Measurements from ENCODE around the gene BICRAL.
A peak's percentile ranks its signal among the peaks of the same experiment; 100 is the strongest.
"Not testable (repeated sequence)": the region's sequence is repeated elsewhere in the genome, so short reads cannot be mapped to it uniquely, and the experiment has no call there.

Gene BICRAL

DNA sequence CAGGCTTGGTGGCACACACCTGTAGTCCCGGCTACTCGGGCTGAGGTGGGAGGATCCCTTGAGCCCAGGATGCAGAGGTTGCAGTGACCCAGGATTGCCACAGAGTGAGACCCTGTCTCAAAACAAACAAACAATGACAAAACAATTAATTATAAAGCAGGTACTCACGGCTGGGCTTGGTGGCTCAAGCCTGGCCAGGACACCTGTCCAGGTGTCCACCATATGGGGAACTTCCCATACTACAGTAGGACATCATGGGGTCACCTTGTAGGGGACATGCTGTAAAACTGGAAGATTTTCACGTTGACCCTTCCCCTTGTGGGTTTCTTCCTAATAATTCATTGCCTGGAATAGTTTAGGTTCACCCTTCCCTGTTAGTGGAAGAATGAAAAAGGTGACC, 66.8 kb downstream of the BICRAL start:
- DNase-seq, result no peak

DNA sequence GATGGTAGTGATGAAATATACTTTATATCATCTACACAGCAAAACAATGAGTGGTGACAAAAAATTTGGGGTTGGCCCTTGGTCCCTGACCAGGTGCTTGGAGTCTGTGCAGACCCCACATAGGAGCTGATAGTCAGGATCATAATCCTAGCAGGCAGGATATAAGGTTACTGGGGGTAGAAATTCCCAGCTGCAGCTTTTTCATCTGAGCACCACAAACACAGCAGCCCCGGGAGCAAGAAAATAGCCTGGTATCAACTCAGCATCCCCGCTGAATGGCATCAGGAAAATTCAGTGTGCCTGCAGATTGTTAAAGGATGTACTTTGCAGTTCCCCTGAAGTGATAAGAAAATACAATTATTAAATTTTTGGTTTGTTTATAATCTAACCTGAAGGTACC, 69.7 kb downstream of the BICRAL start:
- no peak for DNase-seq

DNA sequence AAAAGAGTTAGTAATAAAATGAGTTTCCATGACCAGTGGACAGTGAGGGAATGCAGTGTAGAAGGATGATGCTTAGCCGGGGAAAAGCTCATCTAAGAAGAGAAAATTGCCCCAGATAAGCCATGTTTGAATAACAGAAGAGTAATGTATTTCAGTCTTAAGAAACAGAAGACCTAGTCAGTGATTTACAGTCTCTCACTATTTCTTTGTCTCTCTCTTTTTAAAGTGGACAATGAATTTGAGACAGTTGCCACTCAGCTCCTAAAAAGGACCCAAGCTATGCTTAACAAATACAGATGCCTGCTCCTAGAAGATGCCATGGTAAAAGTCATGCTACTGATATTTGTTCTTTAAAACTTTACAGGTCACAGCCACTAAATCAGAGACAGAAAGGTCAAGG, 78.2 kb downstream of the BICRAL start:
- no peak for DNase-seq

DNA sequence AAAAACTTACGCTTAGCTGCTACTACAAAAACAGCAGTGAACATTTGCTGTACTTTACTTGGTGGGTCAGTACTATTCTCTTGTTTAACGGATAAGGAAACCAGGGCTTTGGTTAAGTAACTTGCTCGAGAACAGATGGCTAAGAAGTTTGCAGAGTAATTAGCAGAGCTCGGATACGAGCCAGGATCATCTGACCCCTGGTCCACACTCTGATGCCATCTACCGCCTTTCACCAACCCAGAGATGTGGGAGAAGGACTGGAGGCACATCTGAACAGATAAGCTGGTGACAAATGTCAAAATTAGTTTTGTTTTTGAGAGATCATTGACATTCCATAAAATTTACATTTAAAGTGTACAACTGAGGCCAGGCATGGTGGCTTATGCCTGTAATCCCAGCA, 78.6 kb downstream of the BICRAL start:
- DNase-seq, result peak; percentile 81

DNA sequence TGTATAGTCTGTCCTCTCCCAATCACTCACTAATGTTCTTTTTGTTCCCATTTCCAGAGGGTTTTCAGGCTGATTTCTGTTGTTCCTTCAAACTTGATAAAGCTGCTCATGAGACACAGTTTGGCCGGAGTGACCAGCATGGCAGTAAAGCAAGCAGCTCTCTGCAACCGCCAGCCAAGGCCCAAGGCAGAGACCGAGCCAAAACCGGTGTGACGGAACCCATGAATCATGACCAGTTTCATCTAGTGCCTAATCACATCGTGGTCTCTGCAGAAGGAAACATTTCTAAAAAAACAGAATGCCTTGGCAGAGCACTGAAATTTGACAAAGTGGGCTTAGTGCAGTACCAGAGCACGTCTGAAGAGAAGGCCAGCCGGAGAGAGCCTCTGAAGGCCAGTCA, 82.8 kb downstream of the BICRAL start:
- DNase-seq, result no peak

DNA sequence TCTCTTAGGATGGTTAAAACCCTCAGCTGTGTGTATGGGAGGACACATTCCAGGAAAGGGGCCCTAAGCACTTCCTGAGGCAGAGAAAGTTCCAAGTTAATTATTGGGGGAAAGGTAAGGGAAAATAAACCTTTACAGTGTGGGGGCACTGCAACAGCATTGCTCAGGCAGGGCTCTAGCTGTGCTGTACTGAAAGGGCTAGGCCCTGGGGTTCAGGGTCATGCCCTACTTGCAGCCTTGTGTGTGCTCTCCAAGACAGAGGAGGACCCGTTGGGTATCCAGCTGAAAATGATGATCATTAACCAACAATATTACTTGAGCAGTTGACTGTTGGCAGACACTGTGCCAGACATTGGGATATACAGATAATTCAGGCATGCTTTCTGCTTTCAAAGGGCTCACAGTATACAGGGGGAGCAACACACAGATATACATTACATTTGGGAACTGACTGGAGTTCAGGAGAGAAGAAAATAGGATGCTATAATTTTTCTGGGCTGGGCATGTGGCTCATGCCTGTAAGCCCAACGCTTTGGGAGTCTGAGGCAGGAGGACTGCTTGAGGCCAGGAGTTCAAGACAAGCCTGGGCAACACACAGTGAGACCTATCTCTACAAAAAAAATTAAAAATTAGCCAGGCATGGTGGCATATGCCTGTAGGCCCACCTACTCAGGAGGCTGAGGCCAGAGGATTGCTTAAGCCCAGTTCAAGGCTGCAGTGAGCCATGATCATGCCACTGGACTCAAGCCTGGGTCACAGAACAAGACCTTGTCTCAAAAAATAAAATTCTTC, 88.5 kb downstream of the BICRAL start:
- no peak for DNase-seq

DNA sequence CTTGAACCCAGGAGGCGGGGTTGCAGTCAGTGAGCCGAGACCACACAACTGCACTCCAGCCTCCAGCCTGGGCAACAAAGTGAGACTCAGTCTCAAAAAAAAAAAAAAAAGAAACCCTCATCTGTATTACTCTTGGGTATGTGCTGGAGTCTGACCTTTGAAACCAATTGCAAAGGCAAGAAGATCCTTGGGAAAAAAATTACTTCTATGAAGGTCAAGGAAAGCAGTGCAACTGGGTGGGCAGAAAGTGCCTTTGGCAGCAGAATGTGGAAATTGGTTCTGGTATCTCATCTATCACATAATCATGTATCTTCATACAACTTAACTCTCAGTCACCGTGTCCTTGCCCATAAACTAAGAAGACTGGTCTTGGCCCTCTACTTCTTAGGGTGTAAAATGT, 89.9 kb downstream of the BICRAL start:
- no peak for DNase-seq

DNA sequence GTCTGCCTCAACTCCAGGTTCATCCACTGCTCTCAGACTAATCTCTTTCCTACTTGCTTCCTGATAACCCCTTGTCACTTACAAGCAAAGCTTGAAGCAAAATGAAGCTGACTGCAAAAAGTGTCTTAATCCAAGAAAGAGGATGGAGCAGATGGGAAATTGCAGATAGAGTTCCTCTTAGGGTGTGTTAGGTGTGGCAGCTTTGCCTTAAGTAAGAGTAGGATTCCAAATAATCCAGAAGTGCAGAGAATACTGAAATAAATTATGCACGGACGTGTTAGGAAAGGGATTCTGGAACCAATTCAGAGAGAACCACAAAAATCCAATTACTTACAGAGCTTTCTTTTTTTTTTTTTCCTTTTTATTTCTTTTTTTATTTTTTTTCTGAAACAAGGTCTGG, 91.5 kb downstream of the BICRAL start:
- DNase-seq, result peak; percentile 46

DNA sequence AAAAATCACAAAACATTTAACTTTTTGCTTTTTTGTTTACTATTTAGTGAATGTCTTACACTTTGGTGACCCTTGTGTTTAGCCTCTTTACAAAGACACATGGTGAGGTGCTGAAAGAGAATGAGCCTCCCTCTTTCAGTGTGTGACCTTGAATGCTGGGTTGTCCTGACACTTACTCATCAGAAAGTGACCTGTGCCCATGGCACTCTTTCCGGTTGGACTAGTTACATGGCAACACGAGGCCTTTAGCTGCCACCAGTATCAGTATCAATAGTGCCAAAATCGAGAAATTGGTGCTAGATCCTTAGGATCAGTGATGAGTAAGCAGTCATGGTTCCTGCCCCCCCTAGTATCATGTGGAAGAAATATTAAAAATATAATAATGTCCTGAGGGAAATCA, 95.8 kb downstream of the BICRAL start:
- no peak for DNase-seq

DNA sequence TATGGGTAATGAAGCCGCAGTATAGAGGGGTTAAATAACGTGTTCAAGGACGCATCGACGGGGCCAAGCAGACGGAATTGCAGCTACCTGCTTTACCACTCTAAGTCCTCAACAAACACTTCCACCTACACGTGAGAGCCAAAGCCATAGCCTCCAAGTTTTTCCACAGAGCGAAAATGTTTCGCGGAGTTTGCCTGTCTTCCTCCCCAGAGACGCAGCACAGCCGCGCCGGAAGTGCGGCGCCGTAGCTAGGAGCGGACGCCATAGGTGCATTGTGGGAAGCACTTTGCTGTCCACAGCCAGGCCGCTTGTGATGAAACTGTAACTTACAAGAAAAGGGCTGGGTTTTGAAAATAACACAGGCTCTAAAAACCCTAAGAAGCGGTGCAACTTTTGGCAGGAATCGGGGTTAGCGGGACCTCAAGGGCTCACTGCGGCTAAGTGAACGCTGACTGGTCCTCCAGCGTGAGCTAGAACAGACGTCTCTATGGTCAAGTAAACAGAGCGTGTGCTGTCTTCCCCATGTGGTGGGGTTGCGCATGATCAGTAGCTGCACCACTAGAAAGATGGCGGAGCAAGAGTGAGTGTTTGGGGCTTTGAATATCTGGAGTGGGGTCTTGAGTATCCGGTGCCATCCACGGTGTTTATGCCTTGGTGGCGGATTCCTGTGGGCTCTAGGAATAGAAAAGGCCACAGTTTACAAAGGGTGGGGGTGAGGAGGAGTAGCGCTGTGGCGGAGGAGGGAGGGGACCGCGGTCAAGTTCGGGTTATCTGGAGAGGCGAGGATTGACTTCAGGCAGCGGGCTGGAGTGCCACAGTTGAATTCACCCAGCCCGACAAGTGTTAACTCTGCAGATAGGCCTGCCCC, 97.8 kb downstream of the BICRAL start, which contains the start of gene RPL7L1:
Gene RPL7L1 (plus strand): TSS at position 245 of the 868 bp plus-strand sequence. CDS start 295 bp downstream, at position 540.
- peak; percentile 74 for DNase-seq

DNA sequence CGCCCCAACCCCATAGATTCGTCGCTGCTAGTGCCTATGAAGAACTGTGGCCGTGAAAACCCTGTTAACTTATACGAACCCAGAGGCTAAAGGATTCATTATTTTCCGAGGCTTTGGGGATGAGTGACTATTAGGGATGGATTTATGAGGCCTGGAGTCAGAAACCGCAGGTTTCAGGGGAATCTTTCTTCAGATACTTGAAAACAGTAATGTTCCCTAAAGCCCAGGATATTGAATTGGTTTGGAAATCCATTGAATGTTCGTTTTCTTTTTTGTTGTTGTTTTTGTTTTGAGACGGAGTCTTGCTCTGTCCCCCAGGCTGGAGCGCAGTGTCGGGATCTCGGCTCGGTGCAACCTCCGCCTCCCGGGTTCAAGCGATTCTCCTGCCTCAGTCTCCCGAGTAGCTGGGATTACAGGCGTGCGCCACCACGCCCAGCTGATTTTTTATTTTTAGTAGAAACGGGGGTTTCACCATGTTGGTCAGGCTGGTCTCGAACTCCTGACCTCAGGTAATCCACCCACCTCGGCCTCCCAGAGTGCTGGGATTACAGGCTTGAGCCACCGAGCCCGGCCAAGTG, 98.5 kb downstream of the BICRAL start:
- DNase-seq, result not testable (repeated sequence)

DNA sequence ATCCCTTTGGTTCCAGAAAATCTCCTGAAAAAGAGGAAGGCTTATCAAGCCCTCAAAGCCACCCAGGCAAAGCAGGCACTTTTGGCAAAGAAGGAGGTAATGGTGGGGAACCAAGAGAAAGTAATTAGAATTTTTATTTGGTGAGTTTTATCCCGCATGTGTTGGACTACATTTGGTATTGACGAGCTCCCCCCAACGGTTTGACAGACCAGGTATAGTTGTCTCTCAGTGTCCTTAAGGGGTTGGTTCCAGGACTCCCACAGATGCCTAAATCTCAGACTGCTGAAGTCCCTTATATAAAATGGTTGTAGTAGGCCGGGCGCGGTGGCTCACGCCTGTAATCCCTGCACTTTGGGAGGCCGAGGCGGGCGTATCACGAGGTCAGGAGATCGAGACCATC, 99.0 kb downstream of the BICRAL start:
- not testable (repeated sequence) for DNase-seq

DNA sequence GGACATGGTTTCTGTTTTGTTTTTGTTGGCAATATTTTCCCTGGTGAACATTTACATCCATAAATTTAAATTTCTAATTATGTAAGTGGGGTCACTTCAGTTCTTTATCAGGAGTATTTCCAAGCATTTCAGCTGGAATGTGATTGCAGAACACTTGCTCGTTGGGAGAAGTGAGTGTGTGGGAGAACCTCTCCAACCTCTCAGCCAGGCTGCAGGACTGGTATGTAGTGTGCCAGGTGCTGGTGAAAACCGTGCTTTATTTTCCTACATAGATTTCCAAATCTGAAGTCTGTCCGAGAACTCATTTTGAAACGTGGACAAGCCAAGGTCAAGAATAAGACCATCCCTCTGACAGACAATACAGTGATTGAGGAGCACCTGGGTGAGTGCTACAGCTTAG, 103.8 kb downstream of the BICRAL start:
- no peak for DNase-seq

DNA sequence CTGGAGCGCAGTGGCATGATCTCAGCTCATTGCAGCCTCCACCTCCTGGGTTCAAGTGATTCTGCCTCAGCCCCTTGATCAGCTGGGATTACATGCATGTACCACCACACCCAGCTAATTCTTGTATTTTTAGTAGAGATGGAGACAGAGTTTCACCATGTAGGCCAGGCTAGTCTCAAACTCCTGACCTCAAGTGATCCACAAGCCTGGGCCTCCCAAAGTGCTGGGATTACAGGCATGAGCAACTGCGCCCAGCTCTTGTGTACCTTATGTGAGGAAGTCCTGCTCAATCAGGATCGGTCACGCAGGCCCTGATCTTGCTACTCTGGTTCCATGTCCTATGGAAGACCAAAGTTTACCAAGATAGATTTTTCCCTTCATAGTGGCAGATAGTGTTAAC, 106.3 kb downstream of the BICRAL start:
- DNase-seq, result not testable (repeated sequence)

DNA sequence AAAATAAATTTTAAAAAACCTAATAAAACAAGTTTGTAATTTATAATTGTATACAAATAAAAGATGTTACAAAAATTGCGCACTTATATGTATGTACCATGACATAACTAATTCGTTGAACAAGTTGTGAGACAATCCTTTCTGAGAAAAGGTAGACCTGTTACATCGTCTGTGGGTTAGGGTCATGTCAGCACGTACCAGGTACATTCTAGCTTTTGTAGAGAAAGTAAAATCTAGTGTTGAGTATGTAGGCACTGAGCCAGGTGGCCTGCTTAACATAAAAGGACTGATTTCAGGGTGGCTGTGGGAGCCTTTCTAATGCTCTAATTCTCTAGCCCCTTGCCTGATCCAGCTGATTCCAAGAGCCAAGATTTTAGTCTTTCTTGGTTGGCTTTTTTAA, 108.0 kb downstream of the BICRAL start:
- no peak for DNase-seq

DNA sequence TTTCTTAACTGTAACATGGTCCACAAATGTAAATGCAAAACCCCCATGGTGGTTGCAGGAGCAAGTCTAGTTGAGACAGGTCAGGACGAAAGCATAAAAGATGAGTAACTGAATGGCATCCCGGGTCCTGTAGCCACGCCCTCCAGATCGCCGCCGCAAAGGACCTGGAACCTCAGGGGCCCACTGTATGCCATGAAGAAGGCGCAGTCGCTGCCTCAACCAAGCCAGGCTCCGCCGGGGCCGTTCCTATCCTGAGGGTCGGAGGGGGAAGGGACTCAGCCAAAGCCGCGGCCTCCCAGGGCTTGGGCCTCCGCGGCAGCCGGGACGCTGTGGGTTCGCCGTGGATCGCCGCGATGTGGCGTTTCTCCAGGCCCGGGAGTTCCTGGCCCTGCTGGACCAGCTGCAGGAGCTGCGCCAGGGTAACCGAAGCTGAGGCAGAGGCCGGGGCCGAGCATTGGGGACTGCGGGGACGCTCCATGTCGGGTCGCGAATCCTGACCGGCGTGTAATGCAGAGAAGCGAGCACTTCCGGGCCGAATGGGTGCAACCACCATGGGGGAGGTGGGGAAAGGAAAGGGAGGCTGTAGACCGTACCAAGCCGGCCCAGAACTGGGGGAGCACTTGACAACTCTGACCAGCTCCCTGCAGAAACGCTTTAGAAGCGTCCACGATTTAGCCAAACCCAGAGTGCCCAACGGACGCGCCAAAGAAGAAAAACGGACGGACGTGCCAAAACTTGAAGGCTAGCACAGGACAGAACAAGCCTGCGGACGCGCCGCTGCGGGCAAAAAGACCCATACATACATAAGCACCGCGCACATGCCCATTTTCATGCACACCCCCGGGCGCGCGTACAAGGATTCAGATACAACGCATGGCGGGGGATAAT, 108.7 kb downstream of the BICRAL start:
- DNase-seq, result no peak

DNA sequence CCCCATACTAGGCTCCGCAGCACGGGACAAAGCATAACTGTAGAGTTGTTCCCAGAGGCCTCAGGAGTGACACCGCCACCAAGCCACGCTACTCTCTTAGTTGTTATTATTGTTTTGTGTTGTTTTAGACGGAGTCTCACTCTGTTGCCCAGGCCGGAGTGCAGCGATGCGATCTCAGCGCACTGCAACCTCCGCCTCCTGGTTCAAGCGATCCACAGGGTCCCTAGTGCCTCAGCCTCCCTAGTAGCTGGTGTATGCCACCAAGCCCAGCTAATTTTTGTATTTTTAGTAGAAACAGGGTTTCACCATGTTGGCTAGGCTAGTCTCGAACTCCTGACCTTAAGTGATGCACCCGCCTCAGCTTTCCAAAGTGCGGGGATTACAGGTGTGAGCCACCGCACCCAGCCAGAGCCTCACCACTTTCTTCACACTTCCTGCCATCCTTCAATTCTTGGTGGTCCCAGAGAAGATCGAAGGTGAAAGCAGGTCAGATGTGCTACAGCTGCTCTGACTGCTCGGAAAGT, 109.4 kb downstream of the BICRAL start:
- DNase-seq, result no peak

DNA sequence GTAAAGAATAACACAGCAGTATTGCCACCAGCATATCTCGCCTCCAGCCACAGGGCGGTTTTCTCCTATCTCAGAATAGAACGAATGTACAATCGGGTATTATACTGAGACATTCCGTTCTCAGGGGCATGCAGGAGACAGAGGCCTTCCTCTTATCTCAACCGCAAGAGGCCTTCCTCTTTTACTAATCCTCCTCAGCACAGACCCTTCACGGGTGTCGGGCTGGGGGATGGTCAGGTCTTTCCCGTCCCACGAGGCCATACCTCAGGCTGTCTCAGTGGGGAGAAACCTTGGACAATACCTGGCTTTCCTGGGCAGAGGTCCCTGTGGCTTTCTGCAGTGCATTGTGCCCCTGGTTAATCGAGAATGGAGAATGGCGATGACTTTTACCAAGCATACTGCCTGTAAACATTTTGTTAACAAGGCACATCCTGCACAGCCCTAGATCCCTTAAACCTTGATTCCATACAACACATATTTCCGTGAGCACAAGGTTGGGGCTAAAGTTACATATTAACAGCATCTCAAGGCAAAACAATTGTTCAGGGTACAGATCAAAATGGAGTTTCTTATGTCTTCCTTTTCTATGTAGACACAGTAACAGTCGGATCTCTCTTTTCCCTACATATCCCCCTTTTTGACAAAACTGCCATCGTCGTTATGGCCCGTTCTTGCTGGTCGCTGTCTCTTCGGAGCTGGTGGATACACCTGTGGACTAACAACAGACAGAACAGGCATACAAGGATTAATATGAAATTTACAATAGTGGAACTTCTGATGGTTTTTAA, 112.4 kb downstream of the BICRAL start:
- not testable (repeated sequence) for DNase-seq

DNA sequence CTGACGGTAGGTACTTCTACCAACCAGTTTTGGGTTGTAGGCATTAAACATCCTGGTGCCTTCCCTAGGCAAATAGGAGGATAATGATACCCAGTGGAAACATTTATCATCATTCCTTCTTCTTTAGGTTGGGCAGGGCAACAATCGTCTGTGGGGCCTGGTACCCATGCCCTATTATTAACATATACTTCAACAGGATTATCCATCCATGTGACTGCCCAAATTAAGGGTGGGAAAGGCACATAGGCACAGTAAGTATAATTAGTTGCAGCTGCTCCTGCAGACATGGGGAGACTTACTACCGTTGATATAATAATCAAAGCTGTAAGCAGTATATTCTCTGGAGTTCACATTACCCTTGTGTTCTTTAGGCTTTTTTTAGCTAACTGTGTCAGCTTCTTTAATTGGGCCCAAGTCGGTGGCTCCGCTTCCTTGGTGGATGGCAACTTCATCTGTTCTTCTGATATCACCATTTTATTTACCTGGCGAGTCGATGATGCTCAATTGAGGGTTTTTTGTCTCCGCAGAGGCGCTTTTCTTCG, 114.4 kb downstream of the BICRAL start:
- peak; percentile 77 for DNase-seq

DNA sequence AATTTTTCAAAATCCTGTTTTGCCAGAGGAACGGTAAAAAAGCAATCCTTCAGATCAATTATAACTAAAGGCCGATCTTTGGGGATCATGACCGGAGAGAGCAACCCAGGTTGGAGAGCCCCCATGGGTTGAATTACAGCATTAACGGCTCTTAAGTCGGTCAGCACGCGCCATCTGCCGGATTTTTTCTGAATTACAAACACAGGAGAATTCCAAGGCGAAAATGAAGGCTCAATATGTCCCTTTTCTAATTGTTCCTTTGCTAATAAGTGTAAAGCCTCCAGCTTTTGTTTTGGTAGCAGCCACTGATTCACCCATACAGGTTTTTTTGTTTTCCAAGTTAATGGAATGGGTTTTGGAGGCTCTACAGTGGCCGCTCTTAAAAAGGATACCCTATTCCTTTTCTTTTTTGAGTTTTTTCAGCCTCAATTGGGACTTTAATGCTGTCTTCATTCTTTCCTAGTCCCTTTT, 117.1 kb downstream of the BICRAL start:
- peak; percentile 29 for DNase-seq

DNA sequence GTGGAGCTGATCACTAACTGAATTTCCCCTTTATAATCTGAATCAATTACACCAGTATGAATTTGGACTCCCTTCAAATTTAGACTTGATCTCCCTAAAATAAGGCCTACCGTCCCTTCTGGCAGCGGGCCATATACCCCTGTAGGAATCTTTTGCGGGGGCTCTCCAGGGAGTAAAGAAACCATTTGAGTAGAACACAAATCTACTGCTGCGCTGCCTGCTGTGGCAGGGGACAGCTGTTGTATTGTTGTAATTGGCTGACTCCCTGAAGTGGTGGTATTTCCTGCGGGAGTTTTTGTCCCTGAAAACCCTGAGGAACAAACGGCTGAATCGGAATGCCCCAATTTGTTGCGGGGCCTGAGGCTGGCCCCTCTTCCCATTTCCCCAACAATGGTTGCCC, 118.0 kb downstream of the BICRAL start:
- DNase-seq, result no peak
